K562 (cell line): ENCODE measurements around the gene VAMP4. TPM values are rescaled to one million over a fixed set of nuclear protein-coding genes. Genes with fewer than 3 reads are reported as not detected.

ENCODE experiments used
- BCL6 ChIP-seq: fragments of 250-450 bp; sonication (Bioruptor Pico); IDR thresholded peaks from 2 replicates; pipeline ENCODE4 v1.4.0; 2020
- CHD2 ChIP-seq: IDR thresholded peaks from 2 replicates; pipeline ENCODE4 v1.6.1; 2011; ENCODE audit warnings: low read depth, low read length
- E2F3 ChIP-seq: fragments of 250-450 bp; sonication (Bioruptor Pico); IDR thresholded peaks from 2 replicates; pipeline ENCODE4 v1.4.0; 2020; ENCODE audit warnings: mild to moderate bottlenecking
- GATAD2A ChIP-seq: fragments of 450-650 bp; IDR thresholded peaks from 2 replicates; pipeline ENCODE4 v1.6.1; 2017
- GTF2E2 ChIP-seq: fragments of 200-800 bp; sonication (Bioruptor generic); IDR thresholded peaks from 2 replicates; pipeline ENCODE4 v1.6.1; 2016; ENCODE audit warnings: missing genetic modification characterization, missing compliant biosample characterization
- HSF4 ChIP-seq: fragments of 250-450 bp; sonication (Bioruptor Pico); IDR thresholded peaks from 2 replicates; pipeline ENCODE4 v2.1.2; 2022; ENCODE audit warnings: mild to moderate bottlenecking, moderate library complexity, borderline replicate concordance
- MTF1 ChIP-seq: fragments of 250-450 bp; sonication (Bioruptor Pico); IDR thresholded peaks from 2 replicates; pipeline ENCODE4 v1.9.0; 2021; ENCODE audit warnings: moderate library complexity, mild to moderate bottlenecking, inconsistent platforms, borderline replicate concordance
- NRF1 ChIP-seq, 2 experiments: fragments of 450-650 bp; IDR thresholded peaks in 1 of 2; conservative IDR thresholded peaks in 1 of 2; 2 replicates each; pipeline ENCODE4 v1.6.1; 2014; ENCODE audit warnings: mild to moderate bottlenecking in 2 of 2
- ZNF146 ChIP-seq: IDR thresholded peaks from one replicate; pipeline ENCODE4 v1.6.1; 2018; ENCODE audit warnings: missing compliant biosample characterization; ENCODE audit not compliant: unreplicated experiment
- ZNF589 ChIP-seq: fragments of 200-800 bp; sonication (Bioruptor generic); IDR thresholded peaks from 2 replicates; pipeline ENCODE4 v1.6.1; 2016; ENCODE audit warnings: low read depth, missing genetic modification characterization, missing compliant biosample characterization
- ZSCAN29 ChIP-seq: fragments of 450-650 bp; IDR thresholded peaks from 2 replicates; pipeline ENCODE4 v1.6.1; 2017
- polyA plus RNA-seq, 8 experiments: library from polyadenylated mRNA; depleted of rRNA in 4 of 8; stranded (reverse) in 5 of 8; unstranded in 3 of 8; fragments of >200 nt; fragmentation: Nextera tagmentation in 2 of 8; fragmentation: Illumina TruSeq in 1 of 8; extraction: Ambion mirVana in 2 of 8; extraction: Trizol in 1 of 8; gene quantifications; 2 replicates each; pipeline versions ENCODE4 v1.2.1 to v1.2.3, GENCODE V29; 2011 to 2014; ENCODE audit warnings: inconsistent platforms in 1 of 8, missing spikeins in 1 of 8
- total RNA-seq, 7 experiments: library from RNA; depleted of rRNA in 6 of 7; stranded (reverse); fragments of >200 nt in 6 of 7; fragmentation: Illumina TruSeq in 2 of 7; extraction: Trizol in 2 of 7; gene quantifications; 2 replicates each; pipeline versions ENCODE4 v1.2.1 to v1.2.3, GENCODE V29; 2011 to 2021; ENCODE audit warnings: low replicate concordance in 1 of 7
- TF ChIP-seq, protein P1 (sequence below): fragments of 250-450 bp; sonication (Bioruptor Pico); IDR thresholded peaks from 2 replicates; pipeline ENCODE4 v1.5.0; 2021
- TF ChIP-seq, protein P2 (sequence below): fragments of 450-650 bp; formaldehyde crosslinking; IDR thresholded peaks from 2 replicates; pipeline ENCODE4 v1.4.0; 2020; ENCODE audit warnings: mild to moderate bottlenecking
- TF ChIP-seq, protein P3 (sequence below): fragments of 450-650 bp; IDR thresholded peaks from 2 replicates; pipeline ENCODE4 v1.6.1; 2018; ENCODE audit warnings: mild to moderate bottlenecking, low read depth; ENCODE audit not compliant: partially characterized antibody
- TF ChIP-seq, protein P4 (sequence below), 2 experiments: fragments of 450-650 bp in 1 of 2; sonication (generic) in 1 of 2; formaldehyde crosslinking; conservative IDR thresholded peaks; 2 replicates each; pipeline versions ENCODE4 v1.4.0 to v1.8.1; 2020 to 2022; ENCODE audit warnings: mild to moderate bottlenecking in 1 of 2, missing genetic modification reagents in 1 of 2
- TF ChIP-seq, protein P5 (sequence below), 2 experiments: fragments of 450-650 bp in 1 of 2; IDR thresholded peaks; 2 replicates each; pipeline ENCODE4 v1.6.1; 2011 to 2017; ENCODE audit warnings: low read depth in 2 of 2, antibody characterized with exemption in 1 of 2, borderline replicate concordance in 1 of 2, low read length in 1 of 2, mild to moderate bottlenecking in 1 of 2, mixed read lengths in 1 of 2; ENCODE audit not compliant: control insufficient read depth in 1 of 2
- TF ChIP-seq, protein P6 (sequence below): sonication (generic); formaldehyde crosslinking; IDR thresholded peaks from 2 replicates; pipeline ENCODE4 v1.4.0; 2020; ENCODE audit warnings: mild to moderate bottlenecking, missing genetic modification reagents

VAMP4 gene
- total and polyA plus RNA-seq, 9 of the 15 experiments (the other 6 are each of a cell fraction or from before 2014, with no cell fraction given): 3.3 to 21.4 (median 11.9) TPM

DNA sequence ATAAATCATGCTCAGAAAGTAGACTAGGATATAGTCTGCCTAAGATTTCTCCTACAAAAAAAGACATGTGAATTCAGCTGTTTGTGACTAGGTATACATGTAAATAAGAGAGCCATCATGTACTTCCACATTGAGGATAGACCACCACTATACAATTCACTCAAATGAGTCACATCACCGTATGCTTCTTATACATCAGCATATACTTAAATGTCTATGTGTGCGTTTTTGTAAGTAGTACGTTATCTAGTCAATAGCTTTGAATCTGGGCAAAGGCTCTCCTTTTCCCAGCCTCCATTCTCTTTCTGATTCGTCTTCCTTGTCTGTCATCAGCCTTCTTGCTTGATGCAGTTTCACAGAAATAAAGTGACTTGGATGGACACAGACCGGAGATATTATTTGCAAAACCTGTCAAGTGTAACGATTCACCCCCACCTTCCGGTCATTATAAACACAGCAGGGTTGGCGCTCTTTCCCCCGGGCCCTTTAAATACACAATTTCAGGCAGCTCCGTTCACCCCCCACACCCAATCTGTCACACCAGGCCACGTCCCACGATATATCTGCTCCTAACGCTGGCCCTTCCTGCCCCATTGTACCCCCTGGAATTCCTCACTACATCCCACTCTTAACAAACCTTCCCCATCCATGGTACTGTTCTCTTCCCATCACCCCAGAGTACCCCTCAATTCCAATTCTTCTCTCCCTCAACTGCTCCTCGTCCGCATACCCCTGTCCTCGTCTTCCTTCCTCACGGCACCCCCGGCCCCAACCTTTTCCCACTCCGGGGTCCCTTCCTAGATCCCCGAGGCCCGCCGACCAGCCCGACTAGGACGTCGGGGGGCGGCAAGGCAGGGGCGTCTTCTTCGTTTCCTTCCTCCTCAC lies 636 bp downstream of the VAMP4 start (continued):
- TF ChIP-seq E2F3 (CRISPR knock-in tag) (no peak), MTF1 (CRISPR knock-in tag) (no peak), GTF2E2 (tag) (no peak), NRF1 (conservative IDR thresholded peaks at IDR 0.05 in 1 of 2, IDR thresholded peaks at IDR 0.05 in 1 of 2) (no peak), GATAD2A (no peak), ZNF589 (peak; percentile 42; the same call in 1 of the 2 replicates), BCL6 (CRISPR knock-in tag) (no peak), HSF4 (CRISPR knock-in tag) (no peak), ZSCAN29 (no peak), CHD2 (no peak), ZNF146 (CRISPR knock-in tag) (no peak)
- TF ChIP-seq, protein P1, sequence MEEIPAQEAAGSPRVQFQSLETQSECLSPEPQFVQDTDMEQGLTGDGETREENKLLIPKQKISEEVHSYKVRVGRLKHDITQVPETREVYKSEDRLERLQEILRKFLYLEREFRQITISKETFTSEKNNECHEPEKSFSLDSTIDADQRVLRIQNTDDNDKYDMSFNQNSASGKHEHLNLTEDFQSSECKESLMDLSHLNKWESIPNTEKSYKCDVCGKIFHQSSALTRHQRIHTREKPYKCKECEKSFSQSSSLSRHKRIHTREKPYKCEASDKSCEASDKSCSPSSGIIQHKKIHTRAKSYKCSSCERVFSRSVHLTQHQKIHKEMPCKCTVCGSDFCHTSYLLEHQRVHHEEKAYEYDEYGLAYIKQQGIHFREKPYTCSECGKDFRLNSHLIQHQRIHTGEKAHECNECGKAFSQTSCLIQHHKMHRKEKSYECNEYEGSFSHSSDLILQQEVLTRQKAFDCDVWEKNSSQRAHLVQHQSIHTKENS (CRISPR knock-in tag): 0 out of 2 replicates have a peak, but pooled peaks have one; percentile 18
- TF ChIP-seq, protein P2, sequence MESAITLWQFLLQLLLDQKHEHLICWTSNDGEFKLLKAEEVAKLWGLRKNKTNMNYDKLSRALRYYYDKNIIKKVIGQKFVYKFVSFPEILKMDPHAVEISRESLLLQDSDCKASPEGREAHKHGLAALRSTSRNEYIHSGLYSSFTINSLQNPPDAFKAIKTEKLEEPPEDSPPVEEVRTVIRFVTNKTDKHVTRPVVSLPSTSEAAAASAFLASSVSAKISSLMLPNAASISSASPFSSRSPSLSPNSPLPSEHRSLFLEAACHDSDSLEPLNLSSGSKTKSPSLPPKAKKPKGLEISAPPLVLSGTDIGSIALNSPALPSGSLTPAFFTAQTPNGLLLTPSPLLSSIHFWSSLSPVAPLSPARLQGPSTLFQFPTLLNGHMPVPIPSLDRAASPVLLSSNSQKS (CRISPR knock-in tag): no peak
- TF ChIP-seq, protein P3, sequence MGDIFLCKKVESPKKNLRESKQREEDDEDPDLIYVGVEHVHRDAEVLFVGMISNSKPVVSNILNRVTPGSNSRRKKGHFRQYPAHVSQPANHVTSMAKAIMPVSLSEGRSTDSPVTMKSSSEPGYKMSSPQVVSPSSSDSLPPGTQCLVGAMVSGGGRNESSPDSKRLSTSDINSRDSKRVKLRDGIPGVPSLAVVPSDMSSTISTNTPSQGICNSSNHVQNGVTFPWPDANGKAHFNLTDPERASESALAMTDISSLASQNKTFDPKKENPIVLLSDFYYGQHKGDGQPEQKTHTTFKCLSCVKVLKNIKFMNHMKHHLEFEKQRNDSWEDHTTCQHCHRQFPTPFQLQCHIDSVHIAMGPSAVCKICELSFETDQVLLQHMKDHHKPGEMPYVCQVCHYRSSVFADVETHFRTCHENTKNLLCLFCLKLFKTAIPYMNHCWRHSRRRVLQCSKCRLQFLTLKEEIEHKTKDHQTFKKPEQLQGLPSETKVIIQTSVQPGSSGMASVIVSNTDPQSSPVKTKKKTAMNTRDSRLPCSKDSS: no peak
- TF ChIP-seq, protein P4, sequence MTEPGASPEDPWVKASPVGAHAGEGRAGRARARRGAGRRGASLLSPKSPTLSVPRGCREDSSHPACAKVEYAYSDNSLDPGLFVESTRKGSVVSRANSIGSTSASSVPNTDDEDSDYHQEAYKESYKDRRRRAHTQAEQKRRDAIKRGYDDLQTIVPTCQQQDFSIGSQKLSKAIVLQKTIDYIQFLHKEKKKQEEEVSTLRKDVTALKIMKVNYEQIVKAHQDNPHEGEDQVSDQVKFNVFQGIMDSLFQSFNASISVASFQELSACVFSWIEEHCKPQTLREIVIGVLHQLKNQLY (CRISPR knock-in tag; conservative IDR thresholded peaks at IDR 0.05): no peak
- TF ChIP-seq, protein P5, sequence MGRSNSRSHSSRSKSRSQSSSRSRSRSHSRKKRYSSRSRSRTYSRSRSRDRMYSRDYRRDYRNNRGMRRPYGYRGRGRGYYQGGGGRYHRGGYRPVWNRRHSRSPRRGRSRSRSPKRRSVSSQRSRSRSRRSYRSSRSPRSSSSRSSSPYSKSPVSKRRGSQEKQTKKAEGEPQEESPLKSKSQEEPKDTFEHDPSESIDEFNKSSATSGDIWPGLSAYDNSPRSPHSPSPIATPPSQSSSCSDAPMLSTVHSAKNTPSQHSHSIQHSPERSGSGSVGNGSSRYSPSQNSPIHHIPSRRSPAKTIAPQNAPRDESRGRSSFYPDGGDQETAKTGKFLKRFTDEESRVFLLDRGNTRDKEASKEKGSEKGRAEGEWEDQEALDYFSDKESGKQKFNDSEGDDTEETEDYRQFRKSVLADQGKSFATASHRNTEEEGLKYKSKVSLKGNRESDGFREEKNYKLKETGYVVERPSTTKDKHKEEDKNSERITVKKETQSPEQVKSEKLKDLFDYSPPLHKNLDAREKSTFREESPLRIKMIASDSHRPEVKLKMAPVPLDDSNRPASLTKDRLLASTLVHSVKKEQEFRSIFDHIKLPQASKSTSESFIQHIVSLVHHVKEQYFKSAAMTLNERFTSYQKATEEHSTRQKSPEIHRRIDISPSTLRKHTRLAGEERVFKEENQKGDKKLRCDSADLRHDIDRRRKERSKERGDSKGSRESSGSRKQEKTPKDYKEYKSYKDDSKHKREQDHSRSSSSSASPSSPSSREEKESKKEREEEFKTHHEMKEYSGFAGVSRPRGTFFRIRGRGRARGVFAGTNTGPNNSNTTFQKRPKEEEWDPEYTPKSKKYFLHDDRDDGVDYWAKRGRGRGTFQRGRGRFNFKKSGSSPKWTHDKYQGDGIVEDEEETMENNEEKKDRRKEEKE (IDR thresholded peaks at IDR 0.05; ENCODE audit: borderline replicate concordance in 1 of 2, control insufficient read depth in 1 of 2, low read depth in 2 of 2, low read length in 1 of 2): peak in 1 of 2 experiments; percentile 18; a peak in 1 of 4 replicates
- TF ChIP-seq, protein P6, sequence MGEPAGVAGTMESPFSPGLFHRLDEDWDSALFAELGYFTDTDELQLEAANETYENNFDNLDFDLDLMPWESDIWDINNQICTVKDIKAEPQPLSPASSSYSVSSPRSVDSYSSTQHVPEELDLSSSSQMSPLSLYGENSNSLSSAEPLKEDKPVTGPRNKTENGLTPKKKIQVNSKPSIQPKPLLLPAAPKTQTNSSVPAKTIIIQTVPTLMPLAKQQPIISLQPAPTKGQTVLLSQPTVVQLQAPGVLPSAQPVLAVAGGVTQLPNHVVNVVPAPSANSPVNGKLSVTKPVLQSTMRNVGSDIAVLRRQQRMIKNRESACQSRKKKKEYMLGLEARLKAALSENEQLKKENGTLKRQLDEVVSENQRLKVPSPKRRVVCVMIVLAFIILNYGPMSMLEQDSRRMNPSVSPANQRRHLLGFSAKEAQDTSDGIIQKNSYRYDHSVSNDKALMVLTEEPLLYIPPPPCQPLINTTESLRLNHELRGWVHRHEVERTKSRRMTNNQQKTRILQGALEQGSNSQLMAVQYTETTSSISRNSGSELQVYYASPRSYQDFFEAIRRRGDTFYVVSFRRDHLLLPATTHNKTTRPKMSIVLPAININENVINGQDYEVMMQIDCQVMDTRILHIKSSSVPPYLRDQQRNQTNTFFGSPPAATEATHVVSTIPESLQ (CRISPR knock-in tag): no peak
